Panc1 (cell line): ENCODE measurements around the gene HNRNPM.

Source experiments
- CTCF ChIP-seq: fragments of 450-650 bp; IDR thresholded peaks from 2 replicates; pipeline ENCODE4 v1.5.1; 2017; ENCODE audit warnings: mild to moderate bottlenecking
- POLR2AphosphoS5 ChIP-seq: IDR thresholded peaks from 2 replicates; pipeline ENCODE4 v1.6.1; 2012; ENCODE audit warnings: mild to moderate bottlenecking, low read depth, low read length, moderate library complexity
- REST ChIP-seq, 2 experiments: IDR thresholded peaks; 2 replicates each; pipeline ENCODE4 v1.6.1; 2011 to 2012; ENCODE audit warnings: low read depth in 2 of 2, control low read depth in 1 of 2, low read length in 1 of 2, mild to moderate bottlenecking in 1 of 2, moderate library complexity in 1 of 2; ENCODE audit not compliant: insufficient read depth in 1 of 2
- SIN3A ChIP-seq: IDR thresholded peaks from 2 replicates; pipeline ENCODE4 v1.6.1; 2012; ENCODE audit warnings: low read depth, mild to moderate bottlenecking, low read length, moderate library complexity, borderline replicate concordance; ENCODE audit not compliant: insufficient read depth
- TCF7L2 ChIP-seq: IDR thresholded peaks from 2 replicates; pipeline ENCODE4 v1.6.1; 2011; ENCODE audit warnings: mild to moderate bottlenecking, low read depth, low read length, inconsistent platforms

- TF ChIP-seq CTCF (no peak), TCF7L2 (no peak), POLR2AphosphoS5 (no peak), SIN3A (no peak), REST (IDR thresholded peaks at IDR 0.05; ENCODE audit: insufficient read depth in 1 of 2, low read depth in 2 of 2, low read length in 1 of 2) (no peak)
Observed at GRCh38 chr19:8487137-8487851, 42.5 kb downstream of the HNRNPM start.
